ENCODE results near the gene DNTT.
"Not testable (repeated sequence)": the region's sequence is repeated elsewhere in the genome, so short reads cannot be mapped to it uniquely, and the experiment has no call there.

Gene DNTT

GRCh38 chr10:96276831-96277230 is 27.4 kb upstream of the DNTT start:
- no peak for DNase-seq

GRCh38 chr10:96279191-96279641 is 25.0 kb upstream of the DNTT start:
- no peak for DNase-seq

GRCh38 chr10:96280859-96281258 is 23.4 kb upstream of the DNTT start:
- DNase-seq, result no peak

- DNase-seq, result no peak
Measured at GRCh38 chr10:96281444-96282029, 22.7 kb upstream of the DNTT start.

GRCh38 chr10:96283351-96283750 is 20.9 kb upstream of the DNTT start:
- no peak for DNase-seq

- DNase-seq, result no peak
Measured at GRCh38 chr10:96283756-96284155, 20.5 kb upstream of the DNTT start.

GRCh38 chr10:96285331-96285752 is 18.9 kb upstream of the DNTT start:
- no peak for DNase-seq

GRCh38 chr10:96287392-96288105 is 16.7 kb upstream of the DNTT start:
- no peak for DNase-seq

GRCh38 chr10:96288151-96288621 is 16.0 kb upstream of the DNTT start:
- no peak for DNase-seq

- DNase-seq, result no peak
Measured at GRCh38 chr10:96289218-96289910, 14.9 kb upstream of the DNTT start.

- DNase-seq, result no peak
Measured at GRCh38 chr10:96290368-96291133, 13.7 kb upstream of the DNTT start.

GRCh38 chr10:96292971-96293920 is 11.0 kb upstream of the DNTT start:
- peak; percentile 38 for DNase-seq

- no peak for DNase-seq
Measured at GRCh38 chr10:96295475-96295874, 8.8 kb upstream of the DNTT start.

- DNase-seq, result no peak
Measured at GRCh38 chr10:96297486-96297885, 6.7 kb upstream of the DNTT start.

GRCh38 chr10:96298362-96298761 is 5.9 kb upstream of the DNTT start:
- no peak for DNase-seq

- DNase-seq, result no peak
Measured at GRCh38 chr10:96299383-96299782, 4.9 kb upstream of the DNTT start.

GRCh38 chr10:96301616-96302015 is 2.6 kb upstream of the DNTT start:
- peak; percentile 2 for DNase-seq

GRCh38 chr10:96305019-96305418 is 785 bp downstream of the DNTT start:
- DNase-seq, result no peak

GRCh38 chr10:96306516-96306915 is 2.3 kb downstream of the DNTT start:
- no peak for DNase-seq

- DNase-seq, result not testable (repeated sequence)
Measured at GRCh38 chr10:96308854-96309253, 4.6 kb downstream of the DNTT start.

GRCh38 chr10:96309628-96310320 is 5.5 kb downstream of the DNTT start:
- no peak for DNase-seq
